Measurements from ENCODE around the gene ADAMTS15. TPM values are rescaled to one million over a fixed set of nuclear protein-coding genes. Genes with fewer than 3 reads are reported as not detected.
A peak's percentile ranks its signal among the peaks of the same experiment; 100 is the strongest.

ADAMTS15 gene
- total RNA-seq, 1 donor from 2014 or later = 0.20 TPM

DNA sequence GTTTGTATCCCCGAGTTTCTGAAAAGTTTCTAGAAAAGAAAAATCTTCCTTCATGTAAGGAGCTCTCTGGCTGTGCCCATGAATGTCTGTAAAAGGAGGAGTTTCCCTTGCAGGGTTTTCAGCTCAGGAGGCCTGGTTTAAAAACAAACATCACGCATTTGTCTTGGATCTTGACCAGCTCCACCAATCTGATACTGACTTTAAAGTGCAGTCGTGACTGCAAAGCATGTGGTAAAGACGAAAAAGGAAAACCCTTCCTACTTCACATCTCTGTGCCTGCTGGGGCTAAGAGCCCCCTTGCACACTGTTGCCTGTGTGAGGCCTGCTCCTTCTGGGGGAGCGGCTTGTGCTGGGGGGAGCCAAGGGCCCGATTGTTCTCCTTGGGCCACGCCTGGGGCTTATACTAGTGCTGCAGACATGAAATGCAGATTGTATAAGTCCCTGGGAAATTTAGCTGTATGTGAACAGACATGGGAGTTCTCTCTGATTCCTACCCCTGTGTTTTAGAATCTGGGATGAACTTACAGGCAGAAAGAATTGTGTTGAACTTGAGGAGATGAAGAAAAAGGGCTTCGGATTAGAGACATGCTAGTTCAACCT, 62.1 kb downstream of the ADAMTS15 start:
- TF ChIP-seq, protein P1, sequence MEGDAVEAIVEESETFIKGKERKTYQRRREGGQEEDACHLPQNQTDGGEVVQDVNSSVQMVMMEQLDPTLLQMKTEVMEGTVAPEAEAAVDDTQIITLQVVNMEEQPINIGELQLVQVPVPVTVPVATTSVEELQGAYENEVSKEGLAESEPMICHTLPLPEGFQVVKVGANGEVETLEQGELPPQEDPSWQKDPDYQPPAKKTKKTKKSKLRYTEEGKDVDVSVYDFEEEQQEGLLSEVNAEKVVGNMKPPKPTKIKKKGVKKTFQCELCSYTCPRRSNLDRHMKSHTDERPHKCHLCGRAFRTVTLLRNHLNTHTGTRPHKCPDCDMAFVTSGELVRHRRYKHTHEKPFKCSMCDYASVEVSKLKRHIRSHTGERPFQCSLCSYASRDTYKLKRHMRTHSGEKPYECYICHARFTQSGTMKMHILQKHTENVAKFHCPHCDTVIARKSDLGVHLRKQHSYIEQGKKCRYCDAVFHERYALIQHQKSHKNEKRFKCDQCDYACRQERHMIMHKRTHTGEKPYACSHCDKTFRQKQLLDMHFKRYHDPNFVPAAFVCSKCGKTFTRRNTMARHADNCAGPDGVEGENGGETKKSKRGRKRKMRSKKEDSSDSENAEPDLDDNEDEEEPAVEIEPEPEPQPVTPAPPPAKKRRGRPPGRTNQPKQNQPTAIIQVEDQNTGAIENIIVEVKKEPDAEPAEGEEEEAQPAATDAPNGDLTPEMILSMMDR (IDR thresholded peaks at IDR 0.05; ENCODE audit: partially characterized antibody, unreplicated experiment) = no peak
- peaks cover 7% of the 10 kb centered on the region for H3K4me1 Mint-ChIP-seq (ENCODE audit: low read depth, unreplicated experiment)
- peaks cover 16% of the 10 kb centered on the region for H3K36me3 Mint-ChIP-seq (ENCODE audit: unreplicated experiment)
- H3K4me3 Mint-ChIP-seq (ENCODE audit: unreplicated experiment) = no peak overlapping the region
- peaks cover 4% of the 10 kb centered on the region for H3K27me3 Mint-ChIP-seq (ENCODE audit: unreplicated experiment)
- peaks cover 15% of the 10 kb centered on the region for H3K9me3 Mint-ChIP-seq (ENCODE audit: unreplicated experiment)
- H3K27ac Mint-ChIP-seq (ENCODE audit: unreplicated experiment) = no peak overlapping the region
- DNase-seq = no peak

DNA sequence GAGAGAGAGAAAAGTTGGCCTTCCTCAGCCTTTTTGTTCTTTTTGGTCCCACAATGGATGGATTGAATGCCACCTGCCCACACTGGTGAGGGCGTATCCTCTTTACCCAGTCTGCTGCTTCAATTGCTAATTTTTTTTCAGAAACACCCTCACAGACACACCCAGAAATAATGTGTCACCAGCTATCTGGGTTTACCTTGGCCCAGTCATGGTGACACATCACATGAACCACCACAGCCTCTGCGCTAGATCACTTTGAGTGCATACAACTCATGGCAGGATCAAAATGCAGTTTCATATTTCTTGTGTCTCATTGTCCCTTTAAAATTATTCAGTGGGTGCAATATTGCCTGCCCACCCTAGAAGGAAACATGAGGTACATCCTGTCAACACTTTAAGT, 63.3 kb downstream of the ADAMTS15 start:
- TF ChIP-seq, protein P1 (IDR thresholded peaks at IDR 0.05; ENCODE audit: partially characterized antibody, unreplicated experiment) = no peak
- H3K27ac Mint-ChIP-seq (ENCODE audit: unreplicated experiment) = no peak overlapping the region
- no peak overlapping the region for H3K4me3 Mint-ChIP-seq (ENCODE audit: unreplicated experiment)
- peaks cover 4% of the 10 kb centered on the region for H3K27me3 Mint-ChIP-seq (ENCODE audit: unreplicated experiment)
- DNase-seq = no peak
- H3K36me3 Mint-ChIP-seq (ENCODE audit: unreplicated experiment) = peaks cover 16% of the 10 kb centered on the region
- peaks cover 15% of the 10 kb centered on the region for H3K9me3 Mint-ChIP-seq (ENCODE audit: unreplicated experiment)
- H3K4me1 Mint-ChIP-seq (ENCODE audit: low read depth, unreplicated experiment) = peaks cover 7% of the 10 kb centered on the region

DNA sequence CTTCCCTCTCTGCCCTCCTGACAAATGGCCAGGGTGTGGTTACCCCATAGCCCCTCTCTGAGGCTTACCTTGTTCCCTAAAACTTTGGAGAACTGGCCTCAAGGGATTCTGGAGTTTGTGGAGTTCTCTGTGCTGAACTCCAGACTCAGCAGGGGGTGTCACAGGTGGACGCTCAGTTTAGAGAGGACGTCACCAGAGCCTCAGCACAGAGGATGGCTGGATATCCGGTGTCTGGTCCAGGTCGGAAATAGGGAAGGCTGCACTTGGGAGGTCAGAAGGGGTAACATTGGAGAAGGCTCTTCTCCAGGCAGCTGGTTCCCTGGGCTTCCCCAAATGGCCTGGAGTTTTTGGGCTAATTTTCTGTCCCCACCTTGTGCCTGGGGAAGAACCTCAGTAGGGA, 64.2 kb downstream of the ADAMTS15 start:
- Mint-ChIP-seq H3K36me3 (ENCODE audit: unreplicated experiment) (peaks cover 14% of the 10 kb centered on the region), H3K4me3 (ENCODE audit: unreplicated experiment) (no peak overlapping the region), H3K4me1 (ENCODE audit: low read depth, unreplicated experiment) (peaks cover 7% of the 10 kb centered on the region), H3K27ac (ENCODE audit: unreplicated experiment) (no peak overlapping the region), H3K9me3 (ENCODE audit: unreplicated experiment) (peaks cover 15% of the 10 kb centered on the region), H3K27me3 (ENCODE audit: unreplicated experiment) (peaks cover 4% of the 10 kb centered on the region)
- DNase-seq = no peak
- TF ChIP-seq, protein P1 (IDR thresholded peaks at IDR 0.05; ENCODE audit: partially characterized antibody, unreplicated experiment) = no peak

DNA sequence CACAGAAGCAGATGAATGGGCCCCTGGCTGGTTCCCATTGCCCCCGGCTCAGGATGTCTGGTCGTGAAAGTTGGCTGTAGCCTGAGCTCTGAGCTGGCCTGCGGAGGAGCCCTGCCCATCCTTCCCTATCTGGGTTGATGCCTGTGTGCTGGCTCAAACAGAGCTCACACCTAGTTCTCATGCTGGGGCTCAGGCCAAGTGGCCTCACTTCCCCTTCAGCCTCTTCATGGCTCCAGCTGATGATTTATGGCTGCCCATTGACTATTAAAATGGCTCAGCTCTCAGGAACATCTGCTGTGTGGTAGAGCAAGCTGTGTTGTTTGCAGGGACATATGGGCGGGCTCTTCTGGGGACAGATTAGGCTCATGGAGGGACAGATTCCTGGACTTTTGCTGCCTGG, 64.7 kb downstream of the ADAMTS15 start:
- Mint-ChIP-seq H3K27ac (ENCODE audit: unreplicated experiment) (peak overlapping the region; percentile 62), H3K27me3 (ENCODE audit: unreplicated experiment) (peaks cover 4% of the 10 kb centered on the region), H3K4me3 (ENCODE audit: unreplicated experiment) (no peak overlapping the region), H3K4me1 (ENCODE audit: low read depth, unreplicated experiment) (peaks cover 7% of the 10 kb centered on the region), H3K9me3 (ENCODE audit: unreplicated experiment) (peaks cover 10% of the 10 kb centered on the region), H3K36me3 (ENCODE audit: unreplicated experiment) (peaks cover 9% of the 10 kb centered on the region)
- TF ChIP-seq, protein P1 (IDR thresholded peaks at IDR 0.05; ENCODE audit: partially characterized antibody, unreplicated experiment) = no peak
- no peak for DNase-seq

DNA sequence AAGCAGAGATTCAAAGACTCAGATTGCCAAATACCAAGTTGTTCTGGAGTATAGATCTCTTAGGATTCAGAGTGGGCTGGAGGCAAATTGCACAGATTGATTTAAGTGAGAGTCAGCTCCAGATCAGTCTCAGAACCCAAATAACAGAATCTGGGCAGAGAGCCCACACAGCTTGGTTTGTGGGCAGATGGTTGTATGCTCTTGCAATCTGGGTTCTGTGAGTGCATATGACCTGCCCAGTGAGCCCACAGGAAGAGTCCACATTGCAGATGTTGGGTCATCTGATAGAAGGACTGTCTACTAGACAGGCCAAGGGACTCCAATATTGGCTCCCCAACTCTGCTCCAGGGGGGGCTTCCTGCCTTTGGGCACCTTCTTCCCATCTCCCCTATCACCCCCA, 65.9 kb downstream of the ADAMTS15 start:
- TF ChIP-seq, protein P1 (IDR thresholded peaks at IDR 0.05; ENCODE audit: partially characterized antibody, unreplicated experiment) = no peak
- Mint-ChIP-seq H3K4me3 (ENCODE audit: unreplicated experiment) (no peak overlapping the region), H3K4me1 (ENCODE audit: low read depth, unreplicated experiment) (peaks cover 7% of the 10 kb centered on the region), H3K36me3 (ENCODE audit: unreplicated experiment) (peaks cover 7% of the 10 kb centered on the region), H3K9me3 (ENCODE audit: unreplicated experiment) (peaks cover 10% of the 10 kb centered on the region), H3K27me3 (ENCODE audit: unreplicated experiment) (peaks cover 4% of the 10 kb centered on the region), H3K27ac (ENCODE audit: unreplicated experiment) (no peak overlapping the region)
- DNase-seq = no peak

Data from glutamatergic neuron (in vitro differentiated cells).